ENCODE measurements around the gene ST7L.

Gene ST7L

GRCh38 chr1:112589766-112590165, 29.2 kb downstream of the ST7L start:
- TF ChIP-seq YY1 (IDR thresholded peaks at IDR 0.05; ENCODE audit: low read depth) = no peak
- no peak for TF ChIP-seq EGR1 (IDR thresholded peaks at IDR 0.05)
- TF ChIP-seq TEAD4 (IDR thresholded peaks at IDR 0.05) = no peak
- TF ChIP-seq MAX (IDR thresholded peaks at IDR 0.05) = no peak
- no peak for TF ChIP-seq TCF12 (IDR thresholded peaks at IDR 0.05; ENCODE audit: low read depth)
- TF ChIP-seq RAD21 (IDR thresholded peaks at IDR 0.05; ENCODE audit: low read depth) = no peak
- no peak for TF ChIP-seq NFIC (IDR thresholded peaks at IDR 0.05)
- no peak for TF ChIP-seq EP300 (IDR thresholded peaks at IDR 0.05; ENCODE audit: borderline replicate concordance)
- no peak for TF ChIP-seq CREB1 (IDR thresholded peaks at IDR 0.05; ENCODE audit: low read depth)
- no peak for TF ChIP-seq USF1 (IDR thresholded peaks at IDR 0.05)
- TF ChIP-seq ZBTB7A (IDR thresholded peaks at IDR 0.05; ENCODE audit: low read depth) = no peak
- no peak for TF ChIP-seq TAF1 (IDR thresholded peaks at IDR 0.05; ENCODE audit: low read depth)
- TF ChIP-seq CEBPB (IDR thresholded peaks at IDR 0.05) = no peak
- TF ChIP-seq REST (IDR thresholded peaks at IDR 0.05; ENCODE audit: low read depth) = no peak
- TF ChIP-seq FOXM1 (IDR thresholded peaks at IDR 0.05; ENCODE audit: borderline replicate concordance, low read depth) = no peak

- TF ChIP-seq ZBTB7A (IDR thresholded peaks at IDR 0.05; ENCODE audit: low read depth) (no peak), MAX (IDR thresholded peaks at IDR 0.05) (no peak), NFIC (IDR thresholded peaks at IDR 0.05) (no peak), CEBPB (IDR thresholded peaks at IDR 0.05) (no peak), FOXM1 (IDR thresholded peaks at IDR 0.05; ENCODE audit: borderline replicate concordance, low read depth) (no peak), CREB1 (IDR thresholded peaks at IDR 0.05; ENCODE audit: low read depth) (no peak), REST (IDR thresholded peaks at IDR 0.05; ENCODE audit: low read depth) (no peak), EGR1 (IDR thresholded peaks at IDR 0.05) (no peak), TAF1 (IDR thresholded peaks at IDR 0.05; ENCODE audit: low read depth) (no peak), TCF12 (IDR thresholded peaks at IDR 0.05; ENCODE audit: low read depth) (no peak), TEAD4 (IDR thresholded peaks at IDR 0.05) (no peak), YY1 (IDR thresholded peaks at IDR 0.05; ENCODE audit: low read depth) (no peak), EP300 (IDR thresholded peaks at IDR 0.05; ENCODE audit: borderline replicate concordance) (no peak)
Measured at GRCh38 chr1:112583366-112583765, 35.6 kb downstream of the ST7L start.

GRCh38 chr1:112581586-112582192, 37.3 kb downstream of the ST7L start:
- no peak for TF ChIP-seq FOXM1 (IDR thresholded peaks at IDR 0.05; ENCODE audit: borderline replicate concordance, low read depth)
- TF ChIP-seq MAX (IDR thresholded peaks at IDR 0.05) = no peak
- no peak for TF ChIP-seq ZBTB7A (IDR thresholded peaks at IDR 0.05; ENCODE audit: low read depth)
- no peak for TF ChIP-seq TCF12 (IDR thresholded peaks at IDR 0.05; ENCODE audit: low read depth)
- no peak for TF ChIP-seq TAF1 (IDR thresholded peaks at IDR 0.05; ENCODE audit: low read depth)
- TF ChIP-seq CREB1 (IDR thresholded peaks at IDR 0.05; ENCODE audit: low read depth) = no peak
- TF ChIP-seq RAD21 (IDR thresholded peaks at IDR 0.05; ENCODE audit: low read depth) = no peak
- TF ChIP-seq NFIC (IDR thresholded peaks at IDR 0.05) = no peak
- TF ChIP-seq EP300 (IDR thresholded peaks at IDR 0.05; ENCODE audit: borderline replicate concordance) = no peak
- no peak for TF ChIP-seq EGR1 (IDR thresholded peaks at IDR 0.05)
- TF ChIP-seq USF1 (IDR thresholded peaks at IDR 0.05) = no peak
- TF ChIP-seq TEAD4 (IDR thresholded peaks at IDR 0.05) = no peak
- TF ChIP-seq REST (IDR thresholded peaks at IDR 0.05; ENCODE audit: low read depth) = no peak
- no peak for TF ChIP-seq CEBPB (IDR thresholded peaks at IDR 0.05)
